ENCODE results near the gene ODF2L.

ODF2L gene

DNA sequence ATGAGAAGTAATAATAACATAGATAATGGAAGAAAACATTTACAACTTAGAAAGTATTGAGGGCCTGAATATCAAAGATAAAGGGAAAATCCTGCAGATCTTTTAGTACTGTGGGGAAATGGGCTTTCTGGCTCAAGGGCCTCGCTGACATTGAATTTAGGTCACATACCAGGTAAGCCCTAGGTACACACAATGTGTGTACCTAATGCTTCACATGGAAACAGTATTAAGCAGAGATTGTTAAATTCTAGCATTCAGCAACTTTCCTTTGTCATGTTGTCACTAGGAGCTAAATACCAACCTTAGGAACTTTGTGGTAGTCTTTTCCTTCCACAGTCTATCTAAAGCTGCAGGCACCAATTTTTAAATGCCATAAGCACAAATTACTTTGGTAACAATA is 49.7 kb downstream of the ODF2L start:
- no peak for TF ChIP-seq ZFX (IDR thresholded peaks at IDR 0.05; ENCODE audit: borderline replicate concordance)
- no peak for TF ChIP-seq CTCF (IDR thresholded peaks at IDR 0.05)
- no peak overlapping the region for H3K27ac ChIP-seq

DNA sequence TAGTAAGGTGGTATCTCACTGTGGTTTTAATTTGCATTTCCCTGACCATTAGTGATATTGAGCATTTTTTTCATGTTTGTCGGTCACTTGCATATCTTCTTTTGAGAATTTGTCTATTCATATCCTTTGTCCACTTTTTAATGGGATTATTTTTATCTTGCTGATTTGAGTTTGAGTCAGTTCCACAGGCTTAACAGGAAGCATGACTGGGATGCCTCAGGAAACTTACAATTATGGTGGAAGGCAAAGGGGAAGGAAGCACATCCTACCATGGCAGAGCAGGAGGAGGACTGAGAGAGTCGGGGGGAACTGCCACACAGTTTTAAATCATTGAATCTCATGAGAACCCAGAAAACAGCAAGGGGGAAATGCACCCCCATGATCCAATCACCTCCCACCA is 51.1 kb downstream of the ODF2L start:
- no peak overlapping the region for H3K27ac ChIP-seq
- TF ChIP-seq CTCF (IDR thresholded peaks at IDR 0.05) = no peak
- no peak for TF ChIP-seq ZFX (IDR thresholded peaks at IDR 0.05; ENCODE audit: borderline replicate concordance)

- no peak overlapping the region for H3K27ac ChIP-seq
- TF ChIP-seq CTCF (IDR thresholded peaks at IDR 0.05) (no peak), ZFX (IDR thresholded peaks at IDR 0.05; ENCODE audit: borderline replicate concordance) (no peak)
Measured at GRCh38 chr1:86339906-86340305, 56.2 kb downstream of the ODF2L start.

DNA sequence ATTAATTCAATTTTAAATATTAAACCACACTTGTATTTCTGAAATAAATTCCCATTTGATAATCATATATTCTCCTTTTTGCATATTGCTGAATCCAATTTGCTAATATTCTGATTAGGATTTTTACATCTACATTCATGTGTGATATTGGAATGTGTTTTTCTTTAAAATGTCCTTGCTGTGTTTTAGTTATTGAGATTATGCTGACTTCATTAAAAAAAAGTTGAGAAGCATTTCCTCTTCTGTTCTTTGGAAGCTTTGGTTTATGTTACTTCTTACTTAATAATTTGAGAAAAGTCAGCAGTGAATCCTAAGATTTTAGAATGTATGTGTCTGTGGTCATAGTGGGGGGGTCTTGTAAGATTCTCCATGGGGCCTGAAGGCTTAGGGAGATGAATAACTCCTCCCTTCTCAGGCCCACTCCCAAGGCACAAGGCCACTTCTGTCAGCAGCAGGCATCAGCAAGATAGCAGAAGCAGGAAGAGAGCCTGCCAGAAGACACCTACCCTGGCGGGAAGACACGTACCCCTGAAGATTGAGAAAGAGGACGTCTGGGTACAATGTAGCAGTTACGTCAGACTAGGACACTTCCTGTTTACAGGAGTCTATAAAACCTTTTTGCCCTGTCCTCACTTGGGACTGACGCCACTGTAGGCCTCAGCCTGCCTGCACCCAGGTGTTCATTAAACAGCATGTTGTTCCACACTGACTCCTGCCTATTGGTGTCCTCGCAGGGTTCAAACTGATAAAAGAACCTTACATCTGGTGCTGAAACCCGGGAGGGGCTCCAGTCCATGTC is 56.9 kb downstream of the ODF2L start:
- TF ChIP-seq CTCF (IDR thresholded peaks at IDR 0.05) (no peak), ZFX (IDR thresholded peaks at IDR 0.05; ENCODE audit: borderline replicate concordance) (no peak)
- no peak overlapping the region for H3K27ac ChIP-seq

DNA sequence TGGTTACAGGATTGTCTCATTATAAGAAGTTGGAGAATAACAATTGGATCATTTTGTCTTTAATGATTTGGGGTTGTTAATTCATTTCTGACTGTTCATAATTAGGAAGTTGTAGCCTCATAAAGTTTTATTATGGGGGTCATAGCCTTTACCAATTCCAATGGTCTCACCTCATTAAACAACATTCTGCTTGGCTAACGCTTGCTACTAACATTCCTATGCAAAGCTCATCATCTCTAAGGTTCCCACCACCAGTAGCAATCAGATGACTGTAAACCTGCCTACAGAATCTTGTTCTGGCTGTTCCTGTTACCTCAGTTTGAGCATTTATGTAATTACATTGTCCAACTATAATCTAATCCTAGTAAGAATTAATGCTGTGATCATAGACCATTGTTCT is 60.2 kb downstream of the ODF2L start:
- H3K27ac ChIP-seq = no peak overlapping the region
- TF ChIP-seq ZFX (IDR thresholded peaks at IDR 0.05; ENCODE audit: borderline replicate concordance) = no peak
- no peak for TF ChIP-seq CTCF (IDR thresholded peaks at IDR 0.05)

GRCh38 chr1:86325264-86325663 is 70.9 kb downstream of the ODF2L start:
- H3K27ac ChIP-seq = no peak overlapping the region
- TF ChIP-seq ZFX (IDR thresholded peaks at IDR 0.05; ENCODE audit: borderline replicate concordance) (no peak), CTCF (IDR thresholded peaks at IDR 0.05) (no peak)

DNA sequence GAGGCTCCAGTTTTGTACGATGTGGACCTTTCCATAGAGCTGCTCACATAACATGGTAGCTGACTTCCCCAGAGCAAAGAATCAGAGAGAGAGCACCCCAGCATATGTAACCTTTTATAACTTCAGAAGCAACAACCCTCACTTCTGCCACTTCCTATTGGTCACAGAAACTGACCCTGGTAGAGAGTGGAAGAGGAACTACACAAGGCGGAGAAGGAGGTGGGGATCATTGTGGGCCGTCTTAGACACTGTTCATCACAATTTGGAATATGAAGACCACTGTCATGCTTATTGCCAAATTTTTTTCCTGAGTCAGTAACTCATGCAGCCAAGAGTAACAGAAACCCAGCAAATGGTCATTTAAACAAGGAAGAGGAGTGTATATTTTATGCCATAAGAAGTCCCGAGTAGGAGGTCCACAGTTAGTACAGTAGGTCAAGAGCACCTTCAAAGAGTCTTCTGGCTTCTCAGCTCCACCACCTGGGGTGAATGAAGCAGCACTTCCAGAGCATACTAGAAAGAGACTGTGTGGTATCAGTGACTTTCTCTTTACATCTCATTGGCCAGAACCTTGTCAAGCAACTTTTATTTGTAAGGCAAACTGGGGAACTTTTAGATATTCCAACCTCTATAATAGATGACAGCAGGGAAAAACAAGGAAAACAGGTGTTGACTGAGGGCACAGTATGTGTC is 71.8 kb downstream of the ODF2L start:
- no peak overlapping the region for H3K27ac ChIP-seq
- TF ChIP-seq CTCF (IDR thresholded peaks at IDR 0.05) (no peak), ZFX (IDR thresholded peaks at IDR 0.05; ENCODE audit: borderline replicate concordance) (no peak)
